ENCODE measurements around the gene ESPN. TPM values are rescaled to one million over a fixed set of nuclear protein-coding genes. Genes with fewer than 3 reads are reported as not detected.

ESPN gene
- polyA plus RNA-seq, 2 donors: 21.6 to 46.5 TPM

- H3K4me3 ChIP-seq (ENCODE audit: low read depth in 1 of 2, low read length in 2 of 2): no peak overlapping the region
- WGBS, 2 donors: 73 to 74% methylated on average over 6 of the region's 6 CpGs
- no peak overlapping the region for H3K27ac ChIP-seq (ENCODE audit: low read depth in 2 of 2, low read length in 1 of 2)
- H3K9me3 ChIP-seq (ENCODE audit: control insufficient read depth in 2 of 2, insufficient read depth in 1 of 2, low read depth in 1 of 2, low read length in 1 of 2): no peaks in the 10 kb centered on the region
- no peaks in the 10 kb centered on the region for H3K36me3 ChIP-seq (ENCODE audit: control insufficient read depth in 2 of 2, insufficient read depth in 2 of 2, low read length in 1 of 2)
- no peaks in the 10 kb centered on the region for H3K4me1 ChIP-seq (ENCODE audit: control insufficient read depth in 2 of 2, insufficient read depth in 2 of 2, low read length in 1 of 2)
- H3K27me3 ChIP-seq (ENCODE audit: control insufficient read depth in 1 of 2, insufficient read depth in 2 of 2, low read length in 2 of 2): no peaks in the 10 kb centered on the region
These were observed 16.6 kb upstream of the ESPN start for GRCh38 chr1:6408023-6408422.

- no peak overlapping the region for H3K4me3 ChIP-seq (ENCODE audit: low read depth in 1 of 2, low read length in 2 of 2)
- H3K27me3 ChIP-seq (ENCODE audit: control insufficient read depth in 1 of 2, insufficient read depth in 2 of 2, low read length in 2 of 2): no peaks in the 10 kb centered on the region
- H3K36me3 ChIP-seq (ENCODE audit: control insufficient read depth in 2 of 2, insufficient read depth in 2 of 2, low read length in 1 of 2): no peaks in the 10 kb centered on the region
- 90 to 92% methylated on average over 4 of the region's 4 CpGs for WGBS, 2 donors
- H3K27ac ChIP-seq (ENCODE audit: low read depth in 2 of 2, low read length in 1 of 2): no peak overlapping the region
- no peaks in the 10 kb centered on the region for H3K9me3 ChIP-seq (ENCODE audit: control insufficient read depth in 2 of 2, insufficient read depth in 1 of 2, low read depth in 1 of 2, low read length in 1 of 2)
- no peaks in the 10 kb centered on the region for H3K4me1 ChIP-seq (ENCODE audit: control insufficient read depth in 2 of 2, insufficient read depth in 2 of 2, low read length in 1 of 2)
These were observed 15.5 kb upstream of the ESPN start for GRCh38 chr1:6409053-6409452.

- no peak overlapping the region for H3K4me3 ChIP-seq (ENCODE audit: low read depth in 1 of 2, low read length in 2 of 2)
- H3K9me3 ChIP-seq (ENCODE audit: control insufficient read depth in 2 of 2, insufficient read depth in 1 of 2, low read depth in 1 of 2, low read length in 1 of 2): no peaks in the 10 kb centered on the region
- H3K27me3 ChIP-seq (ENCODE audit: control insufficient read depth in 1 of 2, insufficient read depth in 2 of 2, low read length in 2 of 2): no peaks in the 10 kb centered on the region
- H3K4me1 ChIP-seq (ENCODE audit: control insufficient read depth in 2 of 2, insufficient read depth in 2 of 2, low read length in 1 of 2): peaks cover 0 to 3% of the 10 kb centered on the region in 2 donors
- no peaks in the 10 kb centered on the region for H3K36me3 ChIP-seq (ENCODE audit: control insufficient read depth in 2 of 2, insufficient read depth in 2 of 2, low read length in 1 of 2)
- 89 to 92% methylated on average over 6 of the region's 6 CpGs for WGBS, 2 donors
- no peak overlapping the region for H3K27ac ChIP-seq (ENCODE audit: low read depth in 2 of 2, low read length in 1 of 2)
These were observed 14.8 kb upstream of the ESPN start for GRCh38 chr1:6409733-6410132.

GRCh38 chr1:6410248-6410893 lies 14.2 kb upstream of the ESPN start:
- no peaks in the 10 kb centered on the region for H3K27me3 ChIP-seq (ENCODE audit: control insufficient read depth in 1 of 2, insufficient read depth in 2 of 2, low read length in 2 of 2)
- no peaks in the 10 kb centered on the region for H3K9me3 ChIP-seq (ENCODE audit: control insufficient read depth in 2 of 2, insufficient read depth in 1 of 2, low read depth in 1 of 2, low read length in 1 of 2)
- peaks cover 0 to 3% of the 10 kb centered on the region in 2 donors for H3K4me1 ChIP-seq (ENCODE audit: control insufficient read depth in 2 of 2, insufficient read depth in 2 of 2, low read length in 1 of 2)
- WGBS, 2 donors: 85 to 90% methylated on average over 13 of the region's 13 CpGs
- no peaks in the 10 kb centered on the region for H3K36me3 ChIP-seq (ENCODE audit: control insufficient read depth in 2 of 2, insufficient read depth in 2 of 2, low read length in 1 of 2)
- no peak overlapping the region for H3K4me3 ChIP-seq (ENCODE audit: low read depth in 1 of 2, low read length in 2 of 2)
- no peak overlapping the region for H3K27ac ChIP-seq (ENCODE audit: low read depth in 2 of 2, low read length in 1 of 2)

GRCh38 chr1:6412896-6413295 lies 11.7 kb upstream of the ESPN start:
- peaks cover 0 to 3% of the 10 kb centered on the region in 2 donors for H3K4me1 ChIP-seq (ENCODE audit: control insufficient read depth in 2 of 2, insufficient read depth in 2 of 2, low read length in 1 of 2)
- no peaks in the 10 kb centered on the region for H3K9me3 ChIP-seq (ENCODE audit: control insufficient read depth in 2 of 2, insufficient read depth in 1 of 2, low read depth in 1 of 2, low read length in 1 of 2)
- H3K4me3 ChIP-seq (ENCODE audit: low read depth in 1 of 2, low read length in 2 of 2): no peak overlapping the region
- WGBS, 2 donors: 36 to 41% methylated on average over 6 of the region's 6 CpGs
- H3K27me3 ChIP-seq (ENCODE audit: control insufficient read depth in 1 of 2, insufficient read depth in 2 of 2, low read length in 2 of 2): no peaks in the 10 kb centered on the region
- no peaks in the 10 kb centered on the region for H3K36me3 ChIP-seq (ENCODE audit: control insufficient read depth in 2 of 2, insufficient read depth in 2 of 2, low read length in 1 of 2)
- peak overlapping the region; percentile 60 to 70 for H3K27ac ChIP-seq (ENCODE audit: low read depth in 2 of 2, low read length in 1 of 2)

- no peaks in the 10 kb centered on the region for H3K9me3 ChIP-seq (ENCODE audit: control insufficient read depth in 2 of 2, insufficient read depth in 1 of 2, low read depth in 1 of 2, low read length in 1 of 2)
- no peaks in the 10 kb centered on the region for H3K27me3 ChIP-seq (ENCODE audit: control insufficient read depth in 1 of 2, insufficient read depth in 2 of 2, low read length in 2 of 2)
- H3K4me1 ChIP-seq (ENCODE audit: control insufficient read depth in 2 of 2, insufficient read depth in 2 of 2, low read length in 1 of 2): peaks cover 0 to 5% of the 10 kb centered on the region in 2 donors
- peak overlapping the region; percentile 73 to 93 for H3K27ac ChIP-seq (ENCODE audit: low read depth in 2 of 2, low read length in 1 of 2)
- H3K36me3 ChIP-seq (ENCODE audit: control insufficient read depth in 2 of 2, insufficient read depth in 2 of 2, low read length in 1 of 2): no peaks in the 10 kb centered on the region
- WGBS, 2 donors: 6% methylated on average over 15 of the region's 15 CpGs
- H3K4me3 ChIP-seq (ENCODE audit: low read depth in 1 of 2, low read length in 2 of 2): no peak overlapping the region
These were observed 10.1 kb upstream of the ESPN start for GRCh38 chr1:6414443-6414844.

- Histone ChIP-seq H3K27ac (ENCODE audit: low read depth in 2 of 2, low read length in 1 of 2) (peak overlapping the region; percentile 73 to 93), H3K4me1 (ENCODE audit: control insufficient read depth in 2 of 2, insufficient read depth in 2 of 2, low read length in 1 of 2) (peaks cover 0 to 7% of the 10 kb centered on the region in 2 donors), H3K27me3 (ENCODE audit: control insufficient read depth in 1 of 2, insufficient read depth in 2 of 2, low read length in 2 of 2) (no peaks in the 10 kb centered on the region), H3K36me3 (ENCODE audit: control insufficient read depth in 2 of 2, insufficient read depth in 2 of 2, low read length in 1 of 2) (no peaks in the 10 kb centered on the region), H3K4me3 (ENCODE audit: low read depth in 1 of 2, low read length in 2 of 2) (no peak overlapping the region), H3K9me3 (ENCODE audit: control insufficient read depth in 2 of 2, insufficient read depth in 1 of 2, low read depth in 1 of 2, low read length in 1 of 2) (no peaks in the 10 kb centered on the region)
- WGBS, 2 donors: 37 to 43% methylated on average over 17 of the region's 17 CpGs
These were observed 9.5 kb upstream of the ESPN start for GRCh38 chr1:6414881-6415626.

GRCh38 chr1:6416295-6416656 lies 8.3 kb upstream of the ESPN start:
- no peaks in the 10 kb centered on the region for H3K27me3 ChIP-seq (ENCODE audit: control insufficient read depth in 1 of 2, insufficient read depth in 2 of 2, low read length in 2 of 2)
- 78 to 83% methylated on average over 8 of the region's 8 CpGs for WGBS, 2 donors
- H3K4me3 ChIP-seq (ENCODE audit: low read depth in 1 of 2, low read length in 2 of 2): no peak overlapping the region
- no peaks in the 10 kb centered on the region for H3K36me3 ChIP-seq (ENCODE audit: control insufficient read depth in 2 of 2, insufficient read depth in 2 of 2, low read length in 1 of 2)
- no peaks in the 10 kb centered on the region for H3K9me3 ChIP-seq (ENCODE audit: control insufficient read depth in 2 of 2, insufficient read depth in 1 of 2, low read depth in 1 of 2, low read length in 1 of 2)
- H3K27ac ChIP-seq (ENCODE audit: low read depth in 2 of 2, low read length in 1 of 2): no peak overlapping the region
- peaks cover 4 to 16% of the 10 kb centered on the region in 2 donors for H3K4me1 ChIP-seq (ENCODE audit: control insufficient read depth in 2 of 2, insufficient read depth in 2 of 2, low read length in 1 of 2)

GRCh38 chr1:6416906-6417305 lies 7.7 kb upstream of the ESPN start:
- WGBS, 2 donors: 65 to 79% methylated on average over 5 of the region's 5 CpGs
- Histone ChIP-seq H3K9me3 (ENCODE audit: control insufficient read depth in 2 of 2, insufficient read depth in 1 of 2, low read depth in 1 of 2, low read length in 1 of 2) (no peaks in the 10 kb centered on the region), H3K27me3 (ENCODE audit: control insufficient read depth in 1 of 2, insufficient read depth in 2 of 2, low read length in 2 of 2) (no peaks in the 10 kb centered on the region), H3K4me3 (ENCODE audit: low read depth in 1 of 2, low read length in 2 of 2) (no peak overlapping the region), H3K27ac (ENCODE audit: low read depth in 2 of 2, low read length in 1 of 2) (peak overlapping the region in 1 of 2 donors; percentile 23), H3K36me3 (ENCODE audit: control insufficient read depth in 2 of 2, insufficient read depth in 2 of 2, low read length in 1 of 2) (no peaks in the 10 kb centered on the region), H3K4me1 (ENCODE audit: control insufficient read depth in 2 of 2, insufficient read depth in 2 of 2, low read length in 1 of 2) (peaks cover 4 to 16% of the 10 kb centered on the region in 2 donors)

All from esophagus (tissue), 2 donors.